Endothelial cell of umbilical vein (primary cell): ENCODE data around the gene SLX1A. TPM values are rescaled to one million over a fixed set of nuclear protein-coding genes. Genes with fewer than 3 reads are reported as not detected.

Source experiments
- BruUV-seq: library from RNA; stranded (reverse); fragments of 400-500 nt; replicated peaks from 2 replicates; lab custom pipeline; 2021; lab: Mats Ljungman, UMichigan
- CTCF ChIA-PET: fragments of 300-600, 350-600 bp; sonication (Branson Sonifier 250); formaldehyde crosslinking; loops from one replicate; lab custom pipeline; 2021; ENCODE audit warnings: antibody characterized with exemption, inconsistent platforms; lab: Charles Lee
- POLR2A ChIA-PET: fragments of 300-600, 350-600 bp; sonication (Branson Sonifier 250); formaldehyde crosslinking; loops from one replicate; lab custom pipeline; 2021; ENCODE audit warnings: antibody characterized with exemption, inconsistent platforms; lab: Charles Lee
- DNase-seq: peaks from one replicate; pipeline ENCODE4 v3.0.0-alpha.2; 2011; ENCODE audit warnings: low read depth, low spot score
- FAIRE-seq: peaks from 2 replicates; lab custom pipeline; 2011; peaks lifted over from hg19 to GRCh38; lab: Jason Lieb, UNC
- H2AFZ ChIP-seq: 2 replicates; pipeline ENCODE4 v1.6.0; 2012; ENCODE audit warnings: low read depth, low read length, control low read depth, inconsistent platforms
- H3K27ac ChIP-seq: 2 replicates; pipeline ENCODE4 v1.5.1; 2011; ENCODE audit warnings: low read depth, mild to moderate bottlenecking, control low read depth, low read length, moderate library complexity; ENCODE audit not compliant: insufficient read depth
- H3K27me3 ChIP-seq, 2 experiments: 2 replicates each; pipeline versions ENCODE4 v1.6.0 to v1.6.1; 2011; ENCODE audit warnings: low read length in 2 of 2, mixed read lengths in 1 of 2; ENCODE audit not compliant: control insufficient read depth in 2 of 2, insufficient read depth in 2 of 2
- H3K36me3 ChIP-seq, 2 experiments: 2 replicates in 1 of 2; 3 replicates in 1 of 2; pipeline ENCODE4 v1.5.1; 2011; ENCODE audit warnings: low read length in 2 of 2, mild to moderate bottlenecking in 1 of 2, moderate library complexity in 1 of 2; ENCODE audit not compliant: control insufficient read depth in 2 of 2, insufficient read depth in 2 of 2; ENCODE audit errors: extremely low read depth in 1 of 2
- H3K4me1 ChIP-seq: 3 replicates; pipeline ENCODE4 v1.5.1; 2011; ENCODE audit warnings: mild to moderate bottlenecking, low read length; ENCODE audit not compliant: control insufficient read depth, insufficient read depth; ENCODE audit errors: extremely low read depth
- H3K4me2 ChIP-seq: 2 replicates; pipeline ENCODE4 v1.6.1; 2011; ENCODE audit warnings: low read length, control low read depth, mixed read lengths; ENCODE audit not compliant: insufficient read depth
- H3K4me3 ChIP-seq, 3 experiments: fragments of 200-600 bp in 1 of 3; sonication (generic), shearing (Covaris generic) in 1 of 3; replicated peaks in 1 of 3; 2 replicates each; pipeline ENCODE4 v1.5.1; 2011 to 2016; ENCODE audit warnings: control low read depth in 3 of 3, low read length in 3 of 3, mild to moderate bottlenecking in 2 of 3, inconsistent platforms in 1 of 3, low read depth in 1 of 3, moderate library complexity in 1 of 3; ENCODE audit not compliant: insufficient read depth in 1 of 3
- H3K79me2 ChIP-seq: 2 replicates; pipeline ENCODE4 v1.6.0; 2012; ENCODE audit warnings: low read length, inconsistent platforms; ENCODE audit not compliant: control insufficient read depth, insufficient read depth
- H3K9ac ChIP-seq: replicated peaks from 2 replicates; pipeline ENCODE3; 2011; ENCODE audit warnings: low read length, control low read depth; ENCODE audit not compliant: insufficient read depth; ENCODE audit errors: extremely low read depth
- H3K9me1 ChIP-seq: replicated peaks from 3 replicates; pipeline ENCODE4 v1.6.0; 2011; ENCODE audit warnings: mild to moderate bottlenecking, low read length; ENCODE audit not compliant: control insufficient read depth, insufficient read depth; ENCODE audit errors: extremely low read depth
- H3K9me3 ChIP-seq: replicated peaks from 2 replicates; pipeline ENCODE4 v1.5.1; 2012; ENCODE audit warnings: low read length, inconsistent platforms; ENCODE audit not compliant: control insufficient read depth, insufficient read depth
- H4K20me1 ChIP-seq: replicated peaks from 2 replicates; pipeline ENCODE3; 2011; ENCODE audit warnings: mild to moderate bottlenecking, low read length; ENCODE audit not compliant: control insufficient read depth, insufficient read depth; ENCODE audit errors: extremely low read depth
- CTCF ChIP-seq, 2 donors: IDR thresholded peaks; 1 replicate in 1 of 2; 2 replicates in 1 of 2; pipeline ENCODE4 v1.5.1; 2011; ENCODE audit warnings: low read length in 2 of 2, mild to moderate bottlenecking in 2 of 2, moderate library complexity in 2 of 2, control low read depth in 1 of 2, inconsistent platforms in 1 of 2, low read depth in 1 of 2; ENCODE audit not compliant: insufficient read depth in 1 of 2; ENCODE audit errors: extremely low read depth in 1 of 2
- EZH2 ChIP-seq: IDR thresholded peaks from 2 replicates; pipeline ENCODE4 v1.6.1; 2012; ENCODE audit warnings: borderline replicate concordance, low read depth, mild to moderate bottlenecking, moderate library complexity, low read length, inconsistent platforms; ENCODE audit not compliant: severe bottlenecking
- FOS ChIP-seq: IDR thresholded peaks from 2 replicates; pipeline ENCODE4 v1.6.1; 2011; ENCODE audit warnings: mild to moderate bottlenecking, low read length, moderate library complexity, borderline replicate concordance; ENCODE audit not compliant: insufficient read depth
- GATA2 ChIP-seq: IDR thresholded peaks from 2 replicates; pipeline ENCODE4 v1.7.0; 2011; ENCODE audit warnings: low read depth, mild to moderate bottlenecking, moderate library complexity, mixed read lengths, low read length; ENCODE audit not compliant: insufficient read length, insufficient read depth
- JUN ChIP-seq: IDR thresholded peaks from 2 replicates; pipeline ENCODE4 v1.6.1; 2011; ENCODE audit warnings: borderline replicate concordance, low read depth; ENCODE audit not compliant: insufficient read length, insufficient read depth
- MAX ChIP-seq: IDR thresholded peaks from 2 replicates; pipeline ENCODE4 v1.6.1; 2011; ENCODE audit not compliant: insufficient read depth, insufficient read length
- MYC ChIP-seq: IDR thresholded peaks from one replicate; pipeline ENCODE4 v1.6.1; 2011; ENCODE audit warnings: mild to moderate bottlenecking, low read depth, low read length
- POLR2A ChIP-seq: IDR thresholded peaks from 2 replicates; pipeline ENCODE4 v1.6.1; 2012; ENCODE audit warnings: low read depth, mild to moderate bottlenecking, control low read depth, low read length
- POLR2AphosphoS5 ChIP-seq: IDR thresholded peaks from 2 replicates; pipeline ENCODE4 v1.6.1; 2012; ENCODE audit warnings: low read depth, mild to moderate bottlenecking, control low read depth, low read length, moderate library complexity; ENCODE audit not compliant: insufficient read depth
- dilution Hi-C: fragments of 300-500 bp; cut with MboI; formaldehyde crosslinking; loops from one replicate; pipeline ENCODE4 v1.15.0; 2019; ENCODE audit warnings: low sequenced_read_pairs; ENCODE audit not compliant: extremely low pct_ligation_motif_present
- intact Hi-C: fragments of 100-400 bp; cut with micrococcal nuclease; formaldehyde crosslinking; loops from one replicate; pipeline ENCODE4 v1.10.0; 2022
- polyA plus RNA-seq, 4 experiments: library from polyadenylated mRNA; depleted of rRNA in 3 of 4; stranded (reverse) in 3 of 4; unstranded in 1 of 4; fragments of >200 nt; gene quantifications; 2 replicates each; pipeline versions ENCODE4 v1.2.1 to v1.2.3, GENCODE V29; 2011 to 2012; ENCODE audit warnings: missing spikeins in 1 of 4
- total RNA-seq: library from RNA; stranded (reverse); gene quantifications from 2 replicates; pipeline ENCODE4 v1.2.3, GENCODE V29; 2021

SLX1A gene
- total and polyA plus RNA-seq, 2 donors (not counting 3 experiments of a cell fraction or from before 2014, with no cell fraction given), result 28.9 to 30.9 TPM

GRCh38 chr16:30179931-30180330, 13.7 kb upstream of the SLX1A start:
- H3K79me2 ChIP-seq, result no peaks in the 10 kb centered on the region
- H3K9me3 ChIP-seq, result no peaks in the 10 kb centered on the region
- ChIA-PET POLR2A (no interaction called here), CTCF (interaction anchor here (0.6 to 1.4 kb wide), 2 partner anchors 88 to 552 kb away, joined by 3 to 5 read pairs; partner anchors contain the start of gene TBX6)
- no peaks in the 10 kb centered on the region for H4K20me1 ChIP-seq
- no peak overlapping the region for H3K4me2 ChIP-seq
- H3K36me3 ChIP-seq, result no peaks in the 10 kb centered on the region
- no peaks in the 10 kb centered on the region for H3K9me1 ChIP-seq
- no peak overlapping the region for H2AFZ ChIP-seq
- no peaks in the 10 kb centered on the region for H3K27me3 ChIP-seq
- dilution Hi-C loops, result no loop called here
- H3K9ac ChIP-seq, result no peak overlapping the region
- H3K27ac ChIP-seq, result no peak overlapping the region
- H3K4me3 ChIP-seq, result no peak overlapping the region
- BruUV-seq, result no TSS peak
- no peak for FAIRE-seq
- no peak for DNase-seq
- peaks cover 5% of the 10 kb centered on the region for H3K4me1 ChIP-seq
- intact Hi-C loops, result no loop called here
- TF ChIP-seq MYC (no peak), POLR2AphosphoS5 (no peak), CTCF (IDR thresholded peaks at IDR 0.05; ENCODE audit: extremely low read depth in 1 of 2, insufficient read depth in 1 of 2, low read depth in 1 of 2, low read length in 2 of 2) (no peak), EZH2 (no peak), FOS (no peak)

GRCh38 chr16:30180741-30181140, 12.9 kb upstream of the SLX1A start:
- intact Hi-C loops (no loop called here), dilution Hi-C loops (no loop called here)
- ChIA-PET CTCF (no interaction called here), POLR2A (no interaction called here)
- FAIRE-seq (no peak), DNase-seq (no peak)
- no peaks in the 10 kb centered on the region for H3K36me3 ChIP-seq
- no peaks in the 10 kb centered on the region for H3K79me2 ChIP-seq
- BruUV-seq, result no TSS peak
- H4K20me1 ChIP-seq, result no peaks in the 10 kb centered on the region
- H3K9me3 ChIP-seq, result no peaks in the 10 kb centered on the region
- H3K4me3 ChIP-seq, result no peak overlapping the region
- no peak overlapping the region for H2AFZ ChIP-seq
- TF ChIP-seq FOS (no peak), JUN (no peak), GATA2 (no peak), POLR2AphosphoS5 (no peak), MYC (no peak), MAX (no peak), POLR2A (no peak), EZH2 (no peak), CTCF (IDR thresholded peaks at IDR 0.05; ENCODE audit: extremely low read depth in 1 of 2, insufficient read depth in 1 of 2, low read depth in 1 of 2, low read length in 2 of 2) (no peak)
- H3K4me2 ChIP-seq, result no peak overlapping the region
- H3K9ac ChIP-seq, result no peak overlapping the region
- H3K27me3 ChIP-seq, result no peaks in the 10 kb centered on the region
- no peaks in the 10 kb centered on the region for H3K9me1 ChIP-seq
- peaks cover 5% of the 10 kb centered on the region for H3K4me1 ChIP-seq
- H3K27ac ChIP-seq, result no peak overlapping the region
